DMS53 (cell line): ENCODE results near the gene DIPK1B.
A peak's percentile ranks its signal among the peaks of the same experiment; 100 is the strongest.
"Not testable (repeated sequence)": the region's sequence is repeated elsewhere in the genome, so short reads cannot be mapped to it uniquely, and the experiment has no call there.

Experiments
- DNase-seq: peaks from one replicate; lab custom pipeline; 2025; lab: John Stamatoyannopoulos, UW

Gene DIPK1B

DNA sequence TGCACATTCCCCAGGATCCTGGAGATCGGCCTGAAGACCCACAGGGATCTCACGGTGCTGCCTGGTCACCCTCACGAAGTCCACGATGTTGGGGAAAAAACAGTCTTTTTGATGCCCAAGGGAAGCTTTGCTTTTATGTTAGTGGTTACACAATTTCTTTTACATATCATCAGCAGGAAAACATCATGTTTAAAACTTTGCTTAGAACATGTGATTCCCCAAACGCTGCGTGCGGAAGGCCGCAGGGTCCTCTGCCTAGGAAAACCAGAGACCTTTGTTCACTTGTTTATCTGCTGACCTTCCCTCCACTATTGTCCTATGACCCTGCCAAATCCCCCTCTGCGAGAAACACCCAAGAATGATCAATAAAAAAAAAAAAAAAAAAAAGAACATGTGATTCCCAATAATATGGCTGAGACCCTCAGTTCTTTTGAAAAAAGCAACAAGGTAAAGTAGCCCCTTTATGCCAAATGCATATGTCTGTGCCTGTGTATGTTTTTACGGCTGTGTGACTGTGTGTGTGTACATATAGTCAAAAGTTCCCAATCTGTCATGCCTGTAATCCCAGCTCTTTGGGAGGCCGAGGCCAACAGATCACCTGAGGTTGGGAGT lies 13.6 kb upstream of the DIPK1B start:
- DNase-seq: peak; percentile 63

- no peak for DNase-seq
Observed at GRCh38 chr9:136700304-136700703, 12.1 kb upstream of the DIPK1B start.

GRCh38 chr9:136700959-136701667 lies 11.3 kb upstream of the DIPK1B start:
- peak; percentile 89 for DNase-seq

GRCh38 chr9:136701668-136702053 lies 10.7 kb upstream of the DIPK1B start:
- DNase-seq: peak; percentile 83

GRCh38 chr9:136703276-136703860 lies 9.0 kb upstream of the DIPK1B start:
- no peak for DNase-seq

DNA sequence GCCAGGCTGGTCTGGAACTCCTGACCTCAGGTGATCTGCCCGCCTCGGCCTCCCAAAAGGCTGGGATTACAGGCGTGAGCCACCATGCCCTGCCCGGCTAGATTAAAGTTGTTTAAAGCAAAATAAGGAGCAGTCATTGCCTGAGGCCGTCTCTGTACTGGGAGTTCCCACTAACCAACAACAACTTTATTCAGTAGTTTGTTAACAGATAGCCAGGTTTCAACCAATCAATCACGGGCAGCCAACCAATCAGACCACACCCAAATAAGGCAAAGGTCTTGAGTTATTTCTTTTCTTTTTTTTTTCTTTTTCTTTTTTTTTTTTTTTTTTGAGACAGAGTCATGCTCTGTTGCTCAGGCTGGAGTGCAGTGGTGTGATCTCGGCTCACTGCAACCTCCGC lies 7.6 kb upstream of the DIPK1B start:
- DNase-seq: not testable (repeated sequence)

DNA sequence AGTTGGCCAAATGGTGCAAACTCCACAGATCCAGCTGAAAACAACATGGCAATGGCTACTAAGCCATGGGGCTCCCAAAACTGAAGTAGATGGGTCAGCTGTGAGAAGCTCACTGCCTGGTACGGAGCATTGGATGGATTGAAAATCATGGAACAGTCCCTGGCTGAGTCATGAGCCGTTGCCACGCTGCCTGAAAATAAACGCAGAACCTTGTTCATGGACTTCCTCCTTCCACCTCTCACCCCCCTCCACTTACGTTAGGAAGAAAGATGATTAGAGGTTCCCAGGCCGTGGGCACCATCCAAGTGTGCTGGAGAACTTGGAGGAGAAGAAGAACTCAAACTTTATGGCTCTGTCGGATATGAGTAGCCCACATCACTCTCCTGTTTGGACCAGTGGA lies 6.8 kb upstream of the DIPK1B start:
- peak; percentile 43 for DNase-seq

GRCh38 chr9:136707011-136707410 lies 5.4 kb upstream of the DIPK1B start:
- DNase-seq: no peak

DNA sequence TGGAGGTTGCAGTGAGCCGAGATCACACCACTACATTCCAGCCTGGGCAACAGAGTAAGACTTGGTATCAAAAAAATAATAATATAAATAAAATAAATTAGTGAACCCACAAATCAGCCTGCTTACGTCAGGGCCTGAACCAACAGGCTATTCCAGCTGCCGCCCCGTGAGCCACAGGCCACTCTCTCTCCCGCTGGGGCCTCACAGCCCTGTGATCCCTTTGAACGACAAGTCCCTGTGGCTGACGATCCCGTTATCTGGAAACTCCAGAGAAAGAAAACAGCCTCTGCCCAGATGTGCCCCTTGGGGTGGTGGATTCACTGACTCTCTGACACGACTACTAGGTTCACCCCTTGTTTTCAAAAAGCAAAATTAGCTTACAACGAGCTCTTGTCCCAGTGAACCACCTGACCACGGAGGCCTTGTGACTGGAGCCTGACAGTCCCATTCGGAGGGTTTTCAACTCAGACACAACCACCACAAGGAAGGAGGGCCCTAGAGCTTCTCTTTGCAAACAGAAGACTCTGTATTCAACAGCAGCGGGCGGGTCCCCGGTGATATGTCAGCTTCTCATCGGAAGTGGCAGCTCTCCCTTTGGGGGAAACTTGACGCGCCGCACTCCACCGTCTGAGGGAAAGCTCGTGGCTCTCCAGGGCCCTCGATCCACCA lies 4.4 kb upstream of the DIPK1B start:
- DNase-seq: no peak

DNA sequence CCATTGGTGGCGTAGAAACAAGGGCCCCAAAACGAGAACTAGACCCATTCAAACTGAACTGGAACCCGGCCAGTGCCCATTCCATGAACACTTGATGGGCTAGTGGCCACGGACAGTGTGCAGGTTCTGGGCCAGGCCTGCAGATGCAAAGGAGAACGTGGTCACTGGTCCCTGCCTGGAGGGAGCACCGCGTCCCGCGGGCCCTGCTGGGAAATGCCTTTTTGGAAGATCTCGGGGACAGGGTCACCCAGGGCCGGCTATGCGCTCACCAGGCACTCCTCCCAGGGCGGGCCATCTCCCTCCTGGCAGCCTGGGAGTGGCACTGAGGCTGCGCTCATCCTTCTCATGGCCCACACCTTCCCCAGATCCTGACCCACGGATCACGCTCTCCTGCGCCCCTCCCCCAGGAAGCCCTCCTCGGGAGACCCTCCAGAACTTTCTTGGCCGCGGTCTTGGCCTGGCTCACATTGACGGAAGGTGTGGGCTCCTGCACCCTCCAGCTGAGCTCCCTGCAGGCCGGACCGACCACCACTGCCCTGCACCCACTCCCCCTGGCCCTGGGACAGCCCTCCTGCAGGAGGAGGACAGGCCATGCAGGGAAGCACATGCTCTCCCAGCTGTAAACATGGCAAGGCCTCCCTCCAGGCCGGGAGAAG lies 2.8 kb upstream of the DIPK1B start:
- DNase-seq: no peak

GRCh38 chr9:136710543-136710942 lies 1.8 kb upstream of the DIPK1B start:
- DNase-seq: no peak

GRCh38 chr9:136711219-136711648 lies 1.1 kb upstream of the DIPK1B start:
- peak; percentile 67 for DNase-seq

DNA sequence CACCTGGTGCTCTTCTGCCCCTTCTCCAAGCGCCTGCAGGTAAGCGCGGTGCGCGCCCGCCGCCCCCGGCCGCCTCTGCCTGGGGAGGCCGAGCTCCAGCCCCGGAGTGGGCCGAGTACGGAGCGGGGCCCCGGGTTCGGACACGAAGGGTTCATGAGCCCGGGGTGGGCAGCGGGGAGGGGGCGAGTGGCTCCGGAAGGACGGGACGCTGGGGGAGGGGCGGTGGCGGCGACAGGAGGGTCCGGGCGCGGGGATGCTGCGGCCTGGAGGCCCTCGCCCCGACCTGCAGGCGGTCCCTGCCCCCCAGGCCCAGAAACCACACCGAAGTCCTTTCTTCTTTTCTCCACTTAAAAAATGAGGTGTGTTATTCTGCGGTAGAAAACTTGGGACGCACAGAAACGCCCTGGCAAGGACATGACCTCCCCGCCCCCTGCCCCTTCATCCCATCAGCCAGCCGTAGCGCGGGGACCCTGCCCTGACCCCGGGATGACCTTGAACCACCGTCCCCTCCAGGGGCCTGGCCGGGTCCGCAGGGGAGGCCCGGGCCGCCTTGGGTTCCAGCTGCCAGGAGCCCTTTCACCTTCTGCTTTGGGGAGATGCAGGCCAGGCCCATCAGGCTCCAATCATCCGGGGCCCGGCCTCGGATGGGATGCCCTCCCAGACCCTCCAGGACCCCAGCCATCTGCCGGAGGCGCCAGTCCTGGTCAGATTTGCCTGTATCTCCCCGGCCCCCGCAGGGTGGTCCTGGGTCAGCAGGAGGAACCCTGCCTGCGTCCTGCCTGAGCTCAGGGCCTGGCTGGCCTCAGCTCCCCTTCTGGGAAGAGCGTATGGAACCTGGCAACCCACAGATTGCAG lies 545 bp downstream of the DIPK1B start:
- no peak for DNase-seq

DNA sequence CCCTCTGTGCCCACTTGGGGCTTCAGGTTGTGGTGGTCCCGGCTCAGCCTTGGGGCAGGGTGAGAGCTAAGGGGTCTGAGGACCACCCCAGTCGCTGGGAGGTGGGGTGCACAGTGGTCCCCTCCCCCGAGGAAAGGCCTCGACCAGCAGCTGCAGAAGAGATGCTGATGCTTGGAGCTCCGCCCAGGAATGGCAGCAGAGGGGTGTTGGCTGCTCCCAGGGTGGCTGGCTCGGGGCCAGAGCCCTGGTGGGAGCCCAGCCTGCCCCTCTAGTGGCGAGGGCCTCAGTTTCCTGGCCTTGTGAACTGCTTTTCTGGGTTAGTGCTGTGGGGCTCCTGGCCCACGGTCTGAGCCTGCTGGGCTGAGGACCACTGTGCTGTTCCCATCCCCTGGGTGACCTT lies 1.2 kb downstream of the DIPK1B start:
- DNase-seq: peak; percentile 53

DNA sequence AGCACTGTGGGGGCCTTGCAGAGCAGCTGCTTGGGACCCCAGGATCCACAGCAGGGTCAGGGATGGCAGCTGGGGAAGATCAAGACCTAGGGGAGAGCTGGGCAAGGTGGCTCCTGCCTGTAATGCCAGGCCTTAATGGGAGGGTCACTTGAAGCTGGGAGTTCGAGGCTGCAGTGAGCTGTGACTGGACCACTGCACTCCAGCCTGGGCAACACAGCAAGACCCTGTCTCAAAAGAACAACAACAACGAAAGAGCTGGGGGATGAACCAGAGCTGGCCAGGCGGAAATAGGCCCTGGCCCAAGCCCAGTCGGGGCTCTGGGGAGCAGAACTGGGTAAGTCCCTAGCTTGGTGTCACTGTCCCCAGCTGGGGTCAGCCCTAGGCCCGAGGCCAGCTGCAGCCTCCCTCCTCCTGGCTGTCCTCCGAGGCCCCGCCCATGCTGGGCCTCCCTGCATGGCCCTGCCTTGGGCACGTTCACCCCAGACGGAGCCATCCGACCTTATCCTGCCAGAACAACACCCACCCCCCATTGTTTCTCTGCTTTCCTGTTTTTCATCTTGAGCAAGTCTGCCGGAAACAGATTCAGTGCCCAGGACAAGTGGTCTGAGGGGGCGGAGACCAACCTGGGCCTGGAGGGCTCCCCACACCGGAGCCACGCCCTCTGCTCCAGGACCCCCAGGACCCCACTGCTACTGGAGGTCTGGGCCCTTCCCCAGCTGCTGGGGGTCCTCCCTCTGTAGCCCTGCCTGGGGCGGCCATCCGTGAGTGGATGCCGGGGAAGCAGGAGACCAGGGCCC lies 1.9 kb downstream of the DIPK1B start:
- no peak for DNase-seq

DNA sequence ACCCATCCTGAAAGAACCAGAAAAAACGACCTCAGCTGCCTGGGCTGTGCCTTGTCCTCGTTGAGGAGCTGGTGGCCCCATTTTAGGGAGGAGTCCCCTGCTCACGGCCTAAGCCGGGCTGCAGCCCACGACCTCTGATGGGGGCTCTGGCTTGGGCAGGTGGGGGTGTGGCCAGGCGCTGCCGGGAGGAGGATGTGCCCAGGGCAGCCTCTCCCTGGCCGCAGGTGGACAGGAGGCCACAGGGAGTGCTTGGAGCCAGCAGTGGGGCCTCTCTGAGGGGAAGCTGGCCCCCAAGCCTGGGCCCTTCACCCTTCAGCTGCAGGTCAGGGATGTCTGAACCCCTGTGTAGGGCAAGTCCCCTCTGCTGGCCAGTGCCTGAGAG lies 2.5 kb downstream of the DIPK1B start:
- DNase-seq: no peak

GRCh38 chr9:136717399-136717798 lies 5.0 kb downstream of the DIPK1B start:
- no peak for DNase-seq

DNA sequence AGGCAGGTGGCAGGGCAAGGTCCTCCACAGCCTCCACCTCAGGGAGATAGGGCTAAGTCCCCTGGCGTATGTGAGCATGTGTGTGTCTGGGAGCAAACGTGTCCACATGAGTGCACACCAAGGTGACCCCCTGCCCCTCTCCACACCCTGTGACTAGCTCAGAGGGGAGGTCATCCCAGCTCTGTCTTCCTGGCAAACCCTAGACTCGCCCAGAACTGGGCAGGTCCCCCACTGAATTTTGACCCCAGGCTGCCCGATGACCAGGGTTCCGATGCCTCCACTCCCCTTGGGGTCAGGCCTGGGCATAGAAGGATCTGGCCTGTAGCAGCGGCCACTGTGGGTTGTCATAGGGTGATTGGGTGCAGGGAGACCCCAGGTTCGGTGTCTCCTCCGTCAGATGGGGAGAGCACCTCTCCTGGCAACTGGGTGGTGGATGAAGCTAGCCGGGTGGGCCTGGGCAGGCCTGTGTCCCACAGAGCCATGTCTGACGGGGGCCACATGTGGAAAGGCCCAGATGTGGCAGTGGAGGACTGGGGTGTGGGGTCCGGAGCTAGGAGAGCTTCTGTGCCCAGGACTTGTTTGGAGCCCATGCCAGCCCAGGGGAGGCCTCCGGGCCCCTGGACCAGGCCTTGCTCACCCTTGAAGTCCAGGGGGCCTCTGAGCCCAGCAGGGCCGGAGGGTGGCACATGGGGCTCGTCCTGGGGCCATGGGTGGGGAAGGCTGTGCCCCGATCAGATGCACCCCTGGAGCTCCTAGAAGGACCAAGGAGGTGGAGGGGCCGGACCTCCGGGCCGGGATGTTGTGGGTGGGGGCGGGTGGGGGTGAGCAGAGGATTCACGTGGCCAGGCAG lies 6.2 kb downstream of the DIPK1B start:
- DNase-seq: no peak

DNA sequence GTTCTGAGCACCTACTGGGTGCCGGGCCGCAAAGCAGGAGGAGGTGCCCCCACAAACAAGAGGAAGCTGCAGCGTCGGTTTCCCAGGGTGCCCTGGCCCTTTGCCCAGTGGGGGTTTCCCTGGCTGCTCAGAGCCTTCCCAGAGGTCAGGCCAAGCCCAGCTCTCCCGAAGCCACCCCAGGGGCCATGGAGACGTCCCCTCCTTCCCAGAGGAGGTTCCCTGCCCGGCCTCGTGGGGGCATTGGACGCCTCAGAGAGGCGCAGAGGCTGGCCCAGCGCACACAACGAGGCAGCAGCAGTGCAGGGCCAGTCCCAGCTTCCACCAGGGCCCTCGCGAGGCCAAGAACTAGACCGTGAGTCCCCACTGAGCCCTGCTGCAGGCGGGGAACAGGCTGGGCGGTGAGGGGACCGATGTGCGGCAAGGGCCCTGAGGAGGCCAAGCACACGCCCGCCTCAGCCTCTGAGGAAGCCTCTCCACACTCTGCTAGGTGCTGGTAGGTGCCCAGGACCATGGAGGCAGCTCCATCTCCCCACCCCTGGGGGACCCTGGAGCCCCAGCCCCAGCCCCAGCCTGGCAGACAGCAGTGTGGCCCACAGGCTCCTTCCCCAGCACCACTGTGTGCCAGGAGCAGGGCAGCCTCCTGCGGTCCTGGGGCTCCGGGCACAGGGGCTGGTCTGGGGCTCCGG lies 7.0 kb downstream of the DIPK1B start:
- DNase-seq: peak; percentile 56
